Measurements from ENCODE around the gene CPE.

CPE gene

DNA sequence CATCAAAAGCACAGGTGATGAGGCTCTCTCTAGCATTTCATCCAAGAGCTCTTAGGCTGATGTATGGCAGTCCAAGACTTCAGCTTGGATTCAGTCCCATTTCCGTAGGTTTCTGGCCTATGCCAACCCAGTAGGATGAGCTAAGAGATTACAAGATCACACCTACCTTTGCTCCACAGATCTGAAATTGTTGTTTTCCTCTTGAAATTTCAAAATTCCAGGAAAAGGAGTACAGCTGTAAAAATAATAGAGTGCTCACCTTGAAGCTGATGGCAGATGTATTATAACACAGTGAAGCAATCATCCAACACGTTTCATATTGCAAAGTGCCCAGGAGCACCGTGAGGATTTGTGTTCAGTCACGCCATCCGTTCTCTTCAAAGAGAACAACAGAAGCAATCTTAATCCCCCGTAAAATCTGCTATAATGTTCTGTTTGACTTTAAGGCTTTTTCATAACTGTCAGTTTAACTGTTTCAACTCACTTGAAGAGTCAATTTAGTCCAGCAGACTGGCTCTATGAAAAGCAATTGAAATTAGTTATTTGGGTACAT lies 137.5 kb downstream of the CPE start:
- DNase-seq: no peak

DNA sequence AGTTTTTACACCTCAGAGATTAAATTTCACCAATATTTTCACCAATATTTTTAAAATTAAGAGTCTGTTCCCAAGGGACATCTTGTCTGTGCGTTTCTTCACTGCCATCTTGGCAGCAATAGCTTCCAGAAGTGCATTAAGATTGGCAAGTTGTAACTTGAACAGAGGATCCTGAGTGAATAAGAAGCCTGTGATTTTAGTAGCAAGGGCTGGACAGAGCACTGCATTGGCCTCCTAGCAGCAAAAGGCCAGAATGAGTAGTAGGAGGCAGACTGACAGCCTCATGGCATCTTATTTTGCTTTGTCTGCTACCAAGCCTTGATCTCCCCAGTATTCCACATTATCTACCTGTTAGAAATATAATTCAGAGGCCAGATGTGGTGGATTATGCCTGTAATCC lies 138.4 kb downstream of the CPE start:
- DNase-seq: no peak

DNA sequence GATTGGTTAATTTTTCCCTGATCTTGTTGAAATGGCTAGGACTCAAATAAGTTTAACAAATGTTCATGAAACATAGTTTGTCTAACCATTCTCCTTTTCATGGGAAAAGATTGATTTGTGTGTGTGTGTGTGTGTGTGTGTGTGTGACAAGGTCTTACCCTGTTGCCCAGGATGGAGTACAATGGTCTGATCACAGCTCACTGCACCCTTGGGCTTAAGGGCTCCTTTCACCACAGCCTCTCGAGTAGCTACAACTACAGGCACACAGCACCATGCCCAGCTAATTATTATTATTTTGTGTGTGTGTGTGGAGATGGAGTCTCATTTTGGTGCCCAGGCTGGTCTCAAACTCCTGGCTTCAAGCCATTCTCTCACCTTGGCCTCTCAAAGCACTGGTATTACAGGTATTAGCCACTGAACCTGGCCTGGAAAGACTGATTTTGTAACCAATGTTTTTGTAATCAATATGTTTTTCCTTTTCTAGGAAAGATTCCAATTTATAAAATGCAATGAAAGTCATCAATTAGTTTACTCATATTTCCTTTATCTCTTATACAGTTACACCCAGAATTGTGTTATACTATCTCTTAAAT lies 139.3 kb downstream of the CPE start:
- DNase-seq: no peak

DNA sequence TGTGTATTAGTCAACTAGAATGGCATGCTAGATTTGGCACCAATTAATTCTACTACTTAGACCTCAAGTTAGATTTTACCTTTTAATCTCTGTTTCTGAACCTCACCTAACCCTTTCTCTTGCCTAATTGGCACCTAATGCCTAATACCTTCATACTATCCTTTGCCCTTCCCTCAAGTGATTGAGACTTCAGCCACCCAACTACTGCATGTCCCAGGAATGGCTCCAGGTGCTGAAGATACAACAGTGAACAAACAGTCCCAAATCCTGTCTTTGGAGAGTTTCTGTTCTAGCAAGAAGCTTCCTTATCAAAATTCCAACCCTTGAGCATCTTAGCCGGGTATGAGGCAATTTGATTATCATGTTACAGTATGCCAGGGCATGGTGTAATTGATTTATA lies 139.9 kb downstream of the CPE start:
- no peak for DNase-seq

DNA sequence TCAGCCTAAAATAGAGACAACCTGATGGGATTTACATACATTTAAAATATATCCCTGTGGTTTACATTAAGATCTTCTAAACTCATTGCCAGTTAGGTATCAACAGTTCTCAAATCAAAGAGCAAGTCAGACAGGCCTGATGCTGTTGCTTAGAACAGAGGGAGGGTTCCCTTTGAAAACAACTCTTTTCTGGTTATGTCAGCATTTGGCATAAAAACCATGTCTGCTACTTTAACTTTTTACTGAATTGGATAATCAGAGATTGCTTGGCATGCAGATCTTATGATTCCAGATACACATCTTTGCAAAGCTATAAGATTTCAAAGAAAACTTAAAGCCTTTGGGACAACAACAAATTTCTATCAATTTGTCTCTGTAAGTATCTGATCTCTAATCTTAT lies 140.8 kb downstream of the CPE start:
- no peak for DNase-seq

DNA sequence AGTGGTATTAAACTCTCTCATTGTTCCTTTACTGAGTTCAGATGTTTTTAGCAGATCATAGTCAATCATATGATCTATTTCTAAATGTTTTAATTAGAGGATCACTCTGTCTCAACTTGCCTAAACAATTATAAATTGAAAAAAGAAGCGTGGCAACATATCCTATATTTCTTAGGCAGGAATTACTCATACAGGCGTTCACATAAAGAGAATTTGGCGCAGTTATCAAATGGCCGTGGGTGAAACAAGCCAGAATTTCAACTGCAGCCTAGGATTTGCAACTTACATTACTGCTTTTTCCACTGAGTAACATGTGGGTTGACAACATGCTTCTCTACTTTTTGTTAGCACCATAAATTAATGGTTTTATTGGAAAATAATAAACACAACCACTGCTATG lies 141.3 kb downstream of the CPE start:
- DNase-seq: no peak

DNA sequence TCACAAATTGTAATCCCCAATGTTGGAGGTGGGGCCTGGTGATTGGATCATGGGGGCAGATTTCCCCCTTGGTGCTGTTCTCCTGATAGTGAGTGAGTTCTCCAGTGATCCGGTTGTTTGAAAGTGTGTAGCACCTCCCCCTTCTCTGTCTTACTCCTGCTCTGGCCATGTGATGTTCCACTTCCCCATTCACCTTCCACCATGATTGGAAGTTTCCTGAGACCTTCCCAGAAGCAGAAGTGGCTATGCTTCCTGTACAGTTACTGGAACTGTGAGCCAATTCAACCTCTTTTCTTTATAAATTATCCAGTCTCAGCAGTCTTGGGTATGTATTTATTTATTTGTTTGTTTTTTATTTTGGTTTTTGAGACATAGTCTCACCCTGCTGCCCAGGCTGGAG lies 143.2 kb downstream of the CPE start:
- no peak for DNase-seq

DNA sequence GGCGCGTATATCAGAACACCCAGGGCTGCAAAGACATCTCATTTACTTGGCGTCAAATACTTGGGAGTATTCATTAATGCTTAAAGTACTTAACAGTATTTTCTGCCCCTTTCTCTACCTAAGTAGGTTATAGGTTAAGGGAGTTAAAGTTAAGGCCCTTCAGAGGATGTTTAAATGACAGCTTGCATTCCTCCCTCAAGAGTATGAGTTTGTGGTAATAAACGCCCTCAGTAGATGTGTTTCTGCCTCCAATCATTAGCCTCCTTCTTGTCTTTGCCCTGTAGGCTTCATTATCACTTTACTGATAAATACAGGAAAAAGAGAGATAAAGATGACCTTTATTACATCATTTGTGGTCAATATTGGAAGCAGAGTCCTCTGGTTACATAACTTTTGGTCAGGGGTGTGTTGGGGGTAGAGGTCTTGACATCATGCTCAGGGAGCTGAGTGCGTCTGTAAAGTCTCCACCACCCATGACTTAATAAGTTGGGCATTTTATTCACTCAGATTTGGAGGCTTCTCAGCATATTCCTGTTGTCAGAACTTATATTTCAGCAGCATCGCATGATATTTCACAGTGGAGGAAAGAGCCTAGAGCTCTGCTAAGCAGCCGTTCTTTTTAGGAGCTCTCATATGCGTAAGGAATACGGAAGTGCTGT lies 145.9 kb downstream of the CPE start:
- no peak for DNase-seq

DNA sequence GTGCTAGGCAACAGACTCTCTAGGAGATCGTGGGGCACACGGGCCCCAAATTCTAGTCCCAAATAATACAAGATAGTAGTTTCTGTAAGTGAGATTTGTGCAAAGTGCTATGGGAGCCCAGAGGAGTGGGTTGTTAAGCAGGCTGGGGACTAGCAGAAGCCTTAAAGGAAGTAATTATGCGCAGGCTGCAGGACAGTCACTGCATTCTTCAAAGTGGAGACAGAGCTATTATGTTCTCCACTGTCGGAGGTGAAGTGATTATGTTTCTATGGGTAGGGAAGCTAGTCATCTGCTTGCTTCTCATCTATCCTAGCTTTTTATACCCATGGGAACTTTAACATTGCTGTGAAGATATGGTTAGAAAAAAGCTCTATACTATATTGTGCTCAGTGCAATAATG lies 154.2 kb downstream of the CPE start:
- DNase-seq: no peak

DNA sequence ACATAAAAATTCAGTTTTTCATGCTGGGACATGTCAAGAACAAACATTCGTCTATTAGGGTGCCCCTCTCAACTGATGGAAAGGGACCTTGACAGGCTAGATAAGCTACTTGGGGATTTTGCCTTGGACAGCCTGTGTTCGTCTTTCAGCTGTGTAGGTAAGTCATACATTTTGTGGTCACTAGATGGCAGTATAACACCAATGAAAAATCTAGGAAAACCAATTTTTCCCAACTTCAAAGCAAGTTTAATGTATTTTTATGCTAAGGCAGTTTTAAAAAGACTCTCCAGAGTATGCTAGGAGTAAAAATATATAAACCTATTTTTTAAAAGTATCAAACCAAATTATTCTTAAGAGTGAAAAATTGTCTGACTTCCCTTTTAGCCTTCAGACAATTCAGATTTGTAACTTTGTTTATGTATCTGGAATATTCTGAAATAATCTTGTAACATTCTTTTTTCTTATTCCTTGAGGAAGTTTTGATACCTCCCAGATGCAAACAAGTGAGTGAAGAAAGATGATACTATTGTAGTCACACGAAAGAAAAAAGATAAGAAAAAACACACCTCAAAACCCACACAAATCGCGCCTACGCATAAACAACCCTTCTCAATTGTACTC lies 158.3 kb downstream of the CPE start:
- DNase-seq: no peak

DNA sequence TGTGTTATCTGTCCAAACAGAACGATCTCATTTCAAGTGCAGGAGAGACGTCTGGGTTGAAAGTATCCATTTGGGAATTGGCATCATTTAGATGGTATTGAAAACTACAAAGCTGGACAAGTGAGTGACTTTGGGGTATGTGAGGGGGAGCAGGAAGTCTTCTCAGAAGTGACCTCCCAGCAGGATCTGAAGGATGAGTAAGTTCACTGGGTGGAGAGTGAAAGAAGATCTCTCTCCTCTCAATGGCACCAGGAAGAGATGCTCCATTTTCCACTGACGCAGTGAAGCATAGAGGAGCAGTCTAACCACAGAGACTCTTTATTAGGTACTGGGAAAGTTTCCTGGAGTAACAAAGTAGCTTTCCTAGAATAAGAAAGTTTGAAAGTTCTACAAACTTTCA lies 161.0 kb downstream of the CPE start:
- DNase-seq: no peak

DNA sequence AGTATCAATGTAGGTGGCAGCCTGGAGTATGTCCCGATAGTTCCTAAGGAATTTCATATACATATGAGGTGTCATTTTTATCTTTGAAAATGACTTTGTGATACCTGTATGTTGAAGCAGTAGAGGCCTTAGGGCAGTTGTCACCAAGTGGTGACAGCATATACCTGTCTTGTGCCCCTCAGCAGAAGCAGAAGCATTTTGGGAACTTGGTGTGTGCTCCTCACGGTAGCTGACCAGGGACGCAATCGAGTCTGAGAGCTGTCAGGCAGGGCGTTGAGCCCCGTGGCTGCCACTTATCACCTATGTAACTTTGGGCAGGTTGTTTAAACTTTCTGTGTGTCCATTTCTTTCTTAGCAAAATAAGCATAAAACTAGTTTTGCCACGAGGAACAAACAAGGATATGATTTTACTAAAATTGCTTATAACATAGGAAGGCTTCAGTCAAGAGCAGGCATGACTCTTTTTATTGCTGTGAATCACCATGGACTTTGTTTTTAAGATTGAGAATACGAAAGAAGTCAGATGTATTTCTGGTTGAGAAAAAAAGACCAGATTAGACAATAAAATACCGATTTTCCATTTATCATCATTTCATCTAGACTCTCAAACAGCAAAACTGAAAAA lies 161.5 kb downstream of the CPE start:
- DNase-seq: no peak

DNA sequence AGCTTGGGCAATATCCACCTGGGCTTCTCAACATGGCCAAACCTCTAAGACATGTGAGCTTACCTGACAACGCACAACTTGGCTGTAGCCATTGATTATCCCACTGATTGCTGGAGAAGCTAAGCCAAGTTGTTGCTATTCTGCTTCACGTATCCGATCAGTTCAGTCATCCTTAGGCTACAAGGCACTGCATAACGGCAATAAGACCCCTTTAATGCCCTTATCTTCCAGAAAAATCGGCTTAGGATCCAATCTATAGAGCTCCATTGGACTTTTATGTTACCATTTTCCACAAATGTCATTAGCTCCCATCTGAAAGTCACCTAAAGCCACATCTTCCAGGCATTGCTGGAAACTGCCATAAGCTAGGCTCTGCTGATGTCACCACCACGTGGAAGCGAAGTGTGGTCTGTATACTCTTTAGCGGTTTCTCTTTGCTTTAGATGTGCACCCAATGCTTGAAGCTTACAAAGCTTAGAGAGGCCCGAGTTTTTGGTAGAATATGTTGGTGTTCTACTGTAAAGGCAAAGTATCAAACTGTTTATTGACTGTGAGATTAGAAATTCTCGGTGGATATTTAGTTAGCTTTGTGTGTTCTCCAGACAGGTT lies 163.1 kb downstream of the CPE start:
- no peak for DNase-seq

DNA sequence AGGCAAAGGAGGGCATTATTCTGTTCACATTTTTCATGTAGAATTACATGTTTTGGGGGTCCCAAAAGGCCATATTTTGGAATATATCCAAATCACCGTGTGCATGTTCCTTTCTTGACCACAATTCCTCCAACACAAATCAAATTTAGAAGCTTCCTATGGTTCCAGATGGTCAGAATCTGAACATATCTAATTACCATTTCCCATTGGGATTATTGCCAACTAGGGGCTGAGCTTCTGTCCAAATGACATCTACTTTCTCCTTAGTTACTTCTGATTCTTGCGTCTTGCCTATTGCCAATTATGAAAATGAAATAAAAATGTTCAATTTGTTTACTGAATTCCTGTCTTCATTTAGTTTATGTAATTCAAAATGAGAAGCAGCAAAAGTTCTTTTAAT lies 163.7 kb downstream of the CPE start:
- DNase-seq: no peak

Measured in activated T-cell treated with anti-CD3 and anti-CD28 coated beads for 4 hours (primary cell).